GM12891 (cell line): ENCODE results near the gene PTN.

ENCODE experiments used
- DNase-seq: peaks from one replicate; pipeline ENCODE4 v3.0.0; 2011; ENCODE audit warnings: low spot score; ENCODE audit not compliant: insufficient read length
- FAIRE-seq: peaks from 2 replicates; lab custom pipeline; 2011; peaks lifted over from hg19 to GRCh38; lab: Jason Lieb, UNC
- PAX5 ChIP-seq: IDR thresholded peaks from 2 replicates; pipeline ENCODE4 v1.6.1; 2011; ENCODE audit warnings: low read length, moderate library complexity, mild to moderate bottlenecking; ENCODE audit not compliant: insufficient read depth, severe bottlenecking
- POLR2A ChIP-seq: IDR thresholded peaks from 2 replicates; pipeline ENCODE4 v1.6.1; 2011; ENCODE audit warnings: low read depth, low read length, control low read depth
- POLR2AphosphoS5 ChIP-seq: IDR thresholded peaks from 2 replicates; pipeline ENCODE4 v1.6.1; 2011; ENCODE audit warnings: low read depth, low read length, control low read depth
- POU2F2 ChIP-seq: IDR thresholded peaks from 2 replicates; pipeline ENCODE4 v1.6.1; 2011; ENCODE audit warnings: low read depth, mild to moderate bottlenecking, control low read depth, low read length, moderate library complexity
- SPI1 ChIP-seq: IDR thresholded peaks from 2 replicates; pipeline ENCODE4 v1.6.1; 2011; ENCODE audit warnings: low read depth, low read length, control low read depth
- TAF1 ChIP-seq: IDR thresholded peaks from 2 replicates; pipeline ENCODE4 v1.6.1; 2011; ENCODE audit warnings: low read depth, low read length, control low read depth

Gene PTN

GRCh38 chr7:137354961-137355360 is 11.4 kb upstream of the PTN start:
- DNase-seq (no peak), FAIRE-seq (no peak)
- TF ChIP-seq POU2F2 (no peak), PAX5 (no peak), POLR2A (no peak), POLR2AphosphoS5 (no peak), TAF1 (no peak)

- TF ChIP-seq POLR2A: no peak
- no peak for TF ChIP-seq TAF1
- no peak for TF ChIP-seq PAX5
- TF ChIP-seq SPI1: no peak
- no peak for TF ChIP-seq POU2F2
- FAIRE-seq (no peak), DNase-seq (no peak)
Observed at GRCh38 chr7:137354396-137354795, 10.9 kb upstream of the PTN start.

GRCh38 chr7:137351941-137352340 is 8.4 kb upstream of the PTN start:
- no peak for TF ChIP-seq POU2F2
- TF ChIP-seq TAF1: no peak
- no peak for TF ChIP-seq POLR2AphosphoS5
- TF ChIP-seq POLR2A: no peak
- no peak for TF ChIP-seq PAX5
- no peak for TF ChIP-seq SPI1
- no peak for FAIRE-seq
- no peak for DNase-seq

- TF ChIP-seq PAX5: no peak
- TF ChIP-seq POLR2AphosphoS5: no peak
- TF ChIP-seq SPI1: no peak
- no peak for TF ChIP-seq POU2F2
- no peak for TF ChIP-seq POLR2A
- no peak for TF ChIP-seq TAF1
- no peak for DNase-seq
- FAIRE-seq: no peak
Observed at GRCh38 chr7:137345799-137346449, 2.4 kb upstream of the PTN start.

GRCh38 chr7:137342828-137343261 is 688 bp downstream of the PTN start:
- TF ChIP-seq POU2F2: no peak
- no peak for TF ChIP-seq TAF1
- no peak for TF ChIP-seq POLR2A
- TF ChIP-seq POLR2AphosphoS5: no peak
- no peak for TF ChIP-seq PAX5
- TF ChIP-seq SPI1: no peak
- DNase-seq (no peak), FAIRE-seq (no peak)

GRCh38 chr7:137342265-137342664 is 1.3 kb downstream of the PTN start:
- FAIRE-seq: no peak
- no peak for DNase-seq
- no peak for TF ChIP-seq PAX5
- TF ChIP-seq SPI1: no peak
- TF ChIP-seq TAF1: no peak
- no peak for TF ChIP-seq POLR2A
- TF ChIP-seq POLR2AphosphoS5: no peak
- no peak for TF ChIP-seq POU2F2

GRCh38 chr7:137337902-137338301 is 5.6 kb downstream of the PTN start:
- no peak for FAIRE-seq
- DNase-seq: no peak
- TF ChIP-seq PAX5: no peak
- no peak for TF ChIP-seq TAF1
- TF ChIP-seq SPI1: no peak
- no peak for TF ChIP-seq POLR2AphosphoS5
- TF ChIP-seq POLR2A: no peak
- no peak for TF ChIP-seq POU2F2

- DNase-seq (no peak), FAIRE-seq (no peak)
- TF ChIP-seq POU2F2: no peak
- TF ChIP-seq POLR2AphosphoS5: no peak
- no peak for TF ChIP-seq PAX5
- TF ChIP-seq POLR2A: no peak
- TF ChIP-seq TAF1: no peak
- no peak for TF ChIP-seq SPI1
Observed at GRCh38 chr7:137335814-137336213, 7.7 kb downstream of the PTN start.

GRCh38 chr7:137331378-137331777 is 12.2 kb downstream of the PTN start:
- TF ChIP-seq POLR2AphosphoS5: no peak
- TF ChIP-seq PAX5: no peak
- TF ChIP-seq TAF1: no peak
- no peak for TF ChIP-seq POU2F2
- no peak for TF ChIP-seq POLR2A
- TF ChIP-seq SPI1: no peak
- DNase-seq (no peak), FAIRE-seq (no peak)

- FAIRE-seq (no peak), DNase-seq (no peak)
- no peak for TF ChIP-seq POLR2A
- no peak for TF ChIP-seq POU2F2
- no peak for TF ChIP-seq SPI1
- TF ChIP-seq POLR2AphosphoS5: no peak
- TF ChIP-seq TAF1: no peak
- no peak for TF ChIP-seq PAX5
Observed at GRCh38 chr7:137329411-137329810, 14.1 kb downstream of the PTN start.
